Smooth muscle cell (in vitro differentiated cells): ENCODE results near the gene USP11. TPM values are rescaled to one million over a fixed set of nuclear protein-coding genes. Genes with fewer than 3 reads are reported as not detected.

Experiments
- DNase-seq: peaks from one replicate; lab custom pipeline; 2025; ENCODE audit not compliant: unreplicated experiment; lab: John Stamatoyannopoulos, UW
- H2AFZ ChIP-seq: fragments of 200-600 bp; sonication (generic); 2 replicates; pipeline ENCODE4 v1.6.0; 2016; ENCODE audit warnings: antibody characterized with exemption, low read depth, mild to moderate bottlenecking
- H3F3A ChIP-seq: fragments of 200-600 bp; sonication (generic); 2 replicates; pipeline ENCODE4 v1.6.0; 2017; ENCODE audit warnings: antibody characterized with exemption, low read depth
- H3K27ac ChIP-seq: fragments of 200-600 bp; sonication (generic); 2 replicates; pipeline ENCODE4 v1.5.1; 2016; ENCODE audit warnings: low read depth, mild to moderate bottlenecking
- H3K27me3 ChIP-seq: fragments of 200-600 bp; sonication (generic); 2 replicates; pipeline ENCODE4 v1.6.1; 2016; ENCODE audit warnings: low read depth, mild to moderate bottlenecking
- H3K36me3 ChIP-seq: fragments of 200-600 bp; sonication (generic); 2 replicates; pipeline ENCODE4 v1.5.1; 2016; ENCODE audit warnings: low read depth
- H3K4me1 ChIP-seq: fragments of 200-600 bp; sonication (generic); 2 replicates; pipeline ENCODE4 v1.5.1; 2016; ENCODE audit warnings: low read depth
- H3K4me2 ChIP-seq: fragments of 200-600 bp; sonication (generic); 2 replicates; pipeline ENCODE4 v1.6.0; 2016; ENCODE audit warnings: mild to moderate bottlenecking
- H3K4me3 ChIP-seq: fragments of 200-600 bp; sonication (generic); 2 replicates; pipeline ENCODE4 v1.5.1; 2016; ENCODE audit warnings: mild to moderate bottlenecking
- H3K79me2 ChIP-seq: fragments of 200-600 bp; sonication (generic); 2 replicates; pipeline ENCODE4 v1.6.0; 2016; ENCODE audit warnings: low read depth, mild to moderate bottlenecking
- H3K9ac ChIP-seq: fragments of 200-600 bp; sonication (generic); 2 replicates; pipeline ENCODE4 v1.6.0; 2016; ENCODE audit warnings: low read depth
- H3K9me3 ChIP-seq: fragments of 200-600 bp; sonication (generic); replicated peaks from 2 replicates; pipeline ENCODE4 v1.5.1; 2016; ENCODE audit warnings: low read depth
- H4K20me1 ChIP-seq: fragments of 200-600 bp; sonication (generic); 2 replicates; pipeline ENCODE4 v1.6.0; 2016; ENCODE audit warnings: low read depth
- WGBS: methylation state at CpG from one replicate; pipeline ENCODE4 v1.1.7; 2016; ENCODE audit warnings: low lambda C conversion rate; 5-methylcytosine and 5-hydroxymethylcytosine counted together
- polyA plus RNA-seq: library from polyadenylated mRNA; unstranded; fragments of >200 nt; fragmentation: Nextera tagmentation; extraction: Ambion mirVana; gene quantifications from 2 replicates; pipeline ENCODE4 v1.2.1, GENCODE V29; 2016
- total RNA-seq: library from RNA; depleted of rRNA; stranded (reverse); fragments of >200 nt; gene quantifications from 2 replicates; pipeline ENCODE4 v1.2.3, GENCODE V29; 2014
- TF ChIP-seq, protein P1 (sequence below): fragments of 200-600 bp; sonication (generic); IDR thresholded peaks from 2 replicates; pipeline ENCODE4 v1.5.1; 2017; ENCODE audit warnings: borderline replicate concordance, mild to moderate bottlenecking, antibody characterized with exemption; ENCODE audit not compliant: insufficient read depth, poor library complexity, severe bottlenecking

Gene USP11
- total and polyA plus RNA-seq, 2 experiments from 2014 or later = 84.0 to 221 TPM

- Histone ChIP-seq H3K27ac (no peak overlapping the region), H3K4me3 (no peak overlapping the region), H3K79me2 (no peaks in the 10 kb centered on the region), H3K36me3 (peaks cover 14% of the 10 kb centered on the region), H3K4me1 (no peaks in the 10 kb centered on the region), H2AFZ (no peak overlapping the region), H3F3A (peaks cover 6% of the 10 kb centered on the region), H3K9me3 (no peaks in the 10 kb centered on the region), H4K20me1 (peaks cover 8% of the 10 kb centered on the region), H3K27me3 (no peaks in the 10 kb centered on the region), H3K4me2 (no peak overlapping the region), H3K9ac (no peak overlapping the region)
- TF ChIP-seq, protein P1, sequence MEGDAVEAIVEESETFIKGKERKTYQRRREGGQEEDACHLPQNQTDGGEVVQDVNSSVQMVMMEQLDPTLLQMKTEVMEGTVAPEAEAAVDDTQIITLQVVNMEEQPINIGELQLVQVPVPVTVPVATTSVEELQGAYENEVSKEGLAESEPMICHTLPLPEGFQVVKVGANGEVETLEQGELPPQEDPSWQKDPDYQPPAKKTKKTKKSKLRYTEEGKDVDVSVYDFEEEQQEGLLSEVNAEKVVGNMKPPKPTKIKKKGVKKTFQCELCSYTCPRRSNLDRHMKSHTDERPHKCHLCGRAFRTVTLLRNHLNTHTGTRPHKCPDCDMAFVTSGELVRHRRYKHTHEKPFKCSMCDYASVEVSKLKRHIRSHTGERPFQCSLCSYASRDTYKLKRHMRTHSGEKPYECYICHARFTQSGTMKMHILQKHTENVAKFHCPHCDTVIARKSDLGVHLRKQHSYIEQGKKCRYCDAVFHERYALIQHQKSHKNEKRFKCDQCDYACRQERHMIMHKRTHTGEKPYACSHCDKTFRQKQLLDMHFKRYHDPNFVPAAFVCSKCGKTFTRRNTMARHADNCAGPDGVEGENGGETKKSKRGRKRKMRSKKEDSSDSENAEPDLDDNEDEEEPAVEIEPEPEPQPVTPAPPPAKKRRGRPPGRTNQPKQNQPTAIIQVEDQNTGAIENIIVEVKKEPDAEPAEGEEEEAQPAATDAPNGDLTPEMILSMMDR = no peak
- WGBS = 97% methylated on average over 16 of the region's 16 CpGs
- DNase-seq = no peak
Observed at GRCh38 chrX:47244676-47245075, 11.9 kb downstream of the USP11 start.

DNA sequence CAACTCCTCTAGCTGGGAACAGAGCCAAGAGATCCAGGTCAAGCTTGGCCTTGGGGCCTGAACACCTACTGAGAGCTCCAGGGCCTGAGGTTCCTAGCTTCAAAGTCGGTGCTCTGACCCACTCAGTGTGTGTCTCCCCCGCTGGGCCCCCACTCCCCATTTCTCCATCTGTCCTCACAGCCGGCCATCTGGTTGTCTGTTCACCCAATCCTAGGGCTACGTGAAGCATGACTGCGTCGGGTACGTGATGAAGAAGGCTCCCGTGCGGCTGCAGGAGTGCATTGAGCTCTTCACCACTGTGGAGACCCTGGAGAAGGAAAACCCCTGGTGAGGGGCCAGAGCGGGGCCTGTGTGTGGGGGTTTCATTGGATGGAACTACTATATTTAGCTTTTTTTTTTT is 12.3 kb downstream of the USP11 start:
- H3K36me3 ChIP-seq = peaks cover 14% of the 10 kb centered on the region
- H3K79me2 ChIP-seq = no peaks in the 10 kb centered on the region
- 96% methylated on average over 10 of the region's 10 CpGs for WGBS

DNA sequence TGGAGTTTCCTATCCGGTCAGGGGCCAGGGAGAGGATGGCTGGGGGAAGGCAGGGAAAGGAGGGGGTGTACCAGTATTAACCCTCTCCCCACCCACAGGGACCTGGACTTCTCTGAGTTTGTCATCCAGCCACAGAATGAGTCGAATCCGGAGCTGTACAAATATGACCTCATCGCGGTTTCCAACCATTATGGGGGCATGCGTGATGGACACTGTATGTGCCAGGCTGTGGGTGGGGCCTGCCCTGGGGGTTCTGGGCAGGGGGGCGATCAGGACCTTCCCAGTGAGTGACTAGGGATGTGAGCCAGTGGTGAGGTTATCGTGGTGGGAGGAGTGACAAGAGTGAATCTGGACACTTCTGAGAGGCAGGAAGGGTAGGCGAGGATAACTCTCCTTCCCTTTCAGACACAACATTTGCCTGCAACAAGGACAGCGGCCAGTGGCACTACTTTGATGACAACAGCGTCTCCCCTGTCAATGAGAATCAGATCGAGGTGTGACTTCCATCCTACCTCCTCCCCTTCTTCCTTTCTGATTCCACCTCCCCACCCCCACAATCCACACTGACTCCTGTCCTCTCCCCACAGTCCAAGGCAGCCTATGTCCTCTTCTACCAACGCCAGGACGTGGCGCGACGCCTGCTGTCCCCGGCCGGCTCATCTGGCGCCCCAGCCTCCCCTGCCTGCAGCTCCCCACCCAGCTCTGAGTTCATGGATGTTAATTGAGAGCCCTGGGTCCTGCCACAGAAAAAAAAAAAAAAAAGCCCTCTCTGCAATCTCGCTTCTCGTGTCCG is 14.6 kb downstream of the USP11 start:
- Histone ChIP-seq H3F3A (peaks cover 6% of the 10 kb centered on the region), H3K36me3 (peaks cover 14% of the 10 kb centered on the region), H3K79me2 (no peaks in the 10 kb centered on the region), H3K27ac (no peak overlapping the region), H3K27me3 (no peaks in the 10 kb centered on the region), H2AFZ (no peak overlapping the region), H3K9ac (no peak overlapping the region), H3K9me3 (no peaks in the 10 kb centered on the region), H3K4me3 (no peak overlapping the region), H3K4me1 (no peaks in the 10 kb centered on the region), H4K20me1 (no peaks in the 10 kb centered on the region), H3K4me2 (no peak overlapping the region)
- TF ChIP-seq, protein P1 = no peak
- WGBS = 85% methylated on average over 22 of the region's 23 CpGs
- DNase-seq = no peak

More for the DNA sequence above, 12.3 kb downstream of the USP11 start:
- Histone ChIP-seq H3K9ac (no peak overlapping the region), H3F3A (peaks cover 6% of the 10 kb centered on the region), H3K27ac (no peak overlapping the region), H3K9me3 (no peaks in the 10 kb centered on the region), H3K4me1 (no peaks in the 10 kb centered on the region), H3K27me3 (no peaks in the 10 kb centered on the region), H3K4me3 (no peak overlapping the region), H2AFZ (no peak overlapping the region), H4K20me1 (peaks cover 3% of the 10 kb centered on the region), H3K4me2 (no peak overlapping the region)
- TF ChIP-seq, protein P1 = no peak
- no peak for DNase-seq

DNA sequence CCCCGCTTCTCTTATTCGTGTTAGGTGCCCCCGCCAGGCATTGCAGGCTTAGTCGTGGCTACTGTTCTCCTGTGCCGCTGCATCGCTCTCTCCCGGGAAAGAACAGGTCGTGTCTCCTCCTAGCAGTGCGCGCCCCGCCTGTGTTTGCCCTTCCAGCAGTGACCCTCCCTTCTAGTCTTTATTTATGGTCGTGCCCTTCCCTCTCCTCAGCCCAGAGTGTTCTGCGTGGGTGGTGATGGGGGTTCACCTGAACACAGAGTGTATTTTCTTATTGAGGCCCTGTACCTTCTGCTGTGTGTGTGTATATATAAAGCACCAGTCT is 15.2 kb downstream of the USP11 start:
- Histone ChIP-seq H2AFZ (no peak overlapping the region), H3K36me3 (peaks cover 14% of the 10 kb centered on the region), H3F3A (peaks cover 6% of the 10 kb centered on the region), H3K4me1 (no peaks in the 10 kb centered on the region), H3K9me3 (no peaks in the 10 kb centered on the region), H3K4me3 (no peak overlapping the region), H3K79me2 (no peaks in the 10 kb centered on the region), H3K27ac (no peak overlapping the region), H3K4me2 (no peak overlapping the region), H3K27me3 (no peaks in the 10 kb centered on the region), H3K9ac (no peak overlapping the region), H4K20me1 (no peaks in the 10 kb centered on the region)
- TF ChIP-seq, protein P1 = no peak
- DNase-seq = no peak
- 98% methylated on average over 13 of the region's 13 CpGs for WGBS
